CD4-positive, alpha-beta T cell treated with Interleukin-17A for 1 hour (primary cell): ENCODE results near the gene MCM3.

Experiments
- DNase-seq: peaks from one replicate; pipeline ENCODE4 v3.0.0-alpha.2; 2020

MCM3 gene

GRCh38 chr6:52301326-52301725 is 16.8 kb upstream of the MCM3 start:
- no peak for DNase-seq

DNA sequence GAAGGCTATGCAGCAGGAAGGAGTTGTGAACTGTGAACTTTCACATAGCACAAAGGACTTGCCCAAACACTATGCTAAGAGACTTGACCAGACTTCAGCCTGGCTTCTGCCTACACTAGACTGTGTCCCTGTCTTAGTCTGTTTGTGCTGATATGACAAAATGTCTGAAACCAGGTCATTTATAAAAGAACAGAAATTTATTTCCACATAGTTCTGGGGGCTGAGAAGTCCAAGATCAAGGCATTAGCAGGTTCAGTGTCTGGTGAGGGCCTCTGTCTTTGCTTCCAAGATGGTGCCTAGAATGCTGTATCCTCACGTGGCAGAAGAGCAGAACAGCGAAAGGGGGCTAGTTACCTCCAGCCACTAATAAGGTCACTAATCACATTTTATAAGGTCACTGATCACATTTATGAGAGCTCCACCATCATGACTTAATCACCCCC is 16.0 kb upstream of the MCM3 start:
- DNase-seq, result no peak

- DNase-seq, result no peak
Observed at GRCh38 chr6:52299653-52300052, 15.1 kb upstream of the MCM3 start.

- DNase-seq, result peak; percentile 18
Observed at GRCh38 chr6:52297433-52297832, 12.9 kb upstream of the MCM3 start.

- no peak for DNase-seq
Observed at GRCh38 chr6:52293067-52293466, 8.5 kb upstream of the MCM3 start.

GRCh38 chr6:52288841-52289240 is 4.3 kb upstream of the MCM3 start:
- DNase-seq, result no peak

DNA sequence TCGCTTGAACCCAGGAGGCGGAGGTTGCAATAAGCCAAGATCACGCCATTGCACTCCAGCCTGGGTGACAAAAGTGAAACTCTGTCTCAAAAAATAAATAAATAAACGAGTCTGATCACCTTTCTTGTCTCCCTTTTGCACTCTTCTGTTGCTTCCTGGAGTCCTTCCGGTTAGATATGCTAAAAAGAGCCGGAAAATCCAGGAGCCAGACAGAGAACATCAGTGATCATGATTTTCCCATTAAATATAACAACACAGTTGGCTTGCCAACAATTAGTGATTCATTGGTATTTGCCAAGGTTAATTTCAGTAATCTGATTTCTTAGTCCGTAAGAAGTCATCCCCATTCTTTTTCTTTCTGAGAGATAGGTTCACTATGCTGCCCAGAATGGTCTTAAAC is 3.7 kb upstream of the MCM3 start:
- DNase-seq, result no peak

DNA sequence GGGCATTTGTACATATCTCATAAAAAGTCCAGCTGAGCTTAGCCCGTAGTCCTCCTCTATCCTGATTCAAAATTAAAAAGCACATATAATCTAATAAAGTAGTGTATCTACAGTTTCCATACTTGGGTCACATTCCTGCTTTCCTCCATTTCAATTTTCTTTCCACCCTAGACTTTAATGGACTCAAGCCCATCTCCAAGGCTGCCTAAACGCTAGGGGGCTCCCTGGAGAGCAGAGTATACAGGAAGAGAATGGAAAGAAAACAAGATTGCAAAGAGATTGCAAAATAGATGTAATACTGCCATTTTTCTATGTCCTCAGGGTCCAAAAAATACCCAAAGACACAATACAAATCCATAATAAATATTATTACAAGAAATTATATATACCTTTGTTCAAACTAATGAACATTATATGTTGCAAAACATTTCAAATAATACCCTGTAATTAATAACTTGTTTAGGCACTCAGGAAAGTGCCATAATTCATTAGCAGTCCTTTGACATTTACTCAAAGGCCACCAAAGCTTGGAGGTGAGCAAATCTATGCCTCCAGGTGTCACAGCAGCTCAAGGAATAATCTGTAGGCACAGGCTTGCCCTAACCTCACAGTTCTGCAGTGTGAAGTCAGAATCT is 2.4 kb upstream of the MCM3 start:
- DNase-seq, result peak; percentile 68

GRCh38 chr6:52285177-52286068 is 881 bp upstream of the MCM3 start:
- no peak for DNase-seq

GRCh38 chr6:52284131-52284459 is 447 bp downstream of the MCM3 start:
- DNase-seq, result no peak

- DNase-seq, result no peak
Observed at GRCh38 chr6:52283111-52283510, 1.4 kb downstream of the MCM3 start.

DNA sequence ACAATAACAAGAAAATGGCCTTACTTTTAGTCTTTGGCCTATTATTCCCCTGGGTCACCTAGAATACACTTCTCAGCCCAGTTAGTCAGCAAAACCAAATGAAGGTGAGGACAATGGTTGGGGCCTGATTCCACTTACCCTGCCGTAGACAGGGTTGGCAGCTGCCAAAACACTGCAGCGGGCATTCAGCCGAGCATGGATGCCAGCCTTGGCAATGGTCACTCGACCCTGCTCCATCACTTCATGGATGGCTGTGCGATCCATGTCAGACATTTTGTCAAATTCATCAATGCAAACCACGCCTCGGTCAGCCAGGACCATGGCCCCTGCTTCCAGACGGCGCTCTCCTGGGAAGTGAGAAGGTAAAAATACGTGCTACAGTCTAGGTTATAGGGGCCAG is 8.4 kb downstream of the MCM3 start:
- DNase-seq, result no peak

DNA sequence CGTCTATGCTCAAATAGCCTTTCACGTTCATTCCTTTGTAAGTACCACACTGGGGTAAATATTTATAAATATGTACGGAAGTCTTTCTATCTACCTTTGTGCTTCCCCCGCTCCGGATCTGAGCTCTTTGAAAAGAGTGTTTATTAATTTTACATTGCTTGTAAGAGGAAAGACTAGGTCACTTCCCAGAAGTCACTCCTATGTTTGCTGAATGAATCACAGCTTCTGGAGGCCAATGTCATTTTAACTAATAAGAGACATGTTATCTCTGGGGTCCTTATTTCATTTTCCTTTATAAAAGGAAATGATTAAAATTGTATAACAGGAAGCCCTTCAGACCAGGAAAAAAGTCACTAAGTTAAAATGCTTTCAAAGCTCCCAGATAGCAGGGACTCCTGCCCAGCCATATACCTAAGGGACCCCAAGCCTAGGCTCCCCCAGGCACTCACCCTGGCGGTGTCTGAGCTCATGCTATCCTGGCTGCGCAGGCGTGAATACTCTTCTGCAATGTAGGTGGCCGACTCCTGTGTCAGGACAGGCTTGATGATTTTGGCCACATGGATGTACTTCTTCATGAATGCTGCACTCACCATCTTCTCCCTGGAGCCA is 12.6 kb downstream of the MCM3 start:
- no peak for DNase-seq

DNA sequence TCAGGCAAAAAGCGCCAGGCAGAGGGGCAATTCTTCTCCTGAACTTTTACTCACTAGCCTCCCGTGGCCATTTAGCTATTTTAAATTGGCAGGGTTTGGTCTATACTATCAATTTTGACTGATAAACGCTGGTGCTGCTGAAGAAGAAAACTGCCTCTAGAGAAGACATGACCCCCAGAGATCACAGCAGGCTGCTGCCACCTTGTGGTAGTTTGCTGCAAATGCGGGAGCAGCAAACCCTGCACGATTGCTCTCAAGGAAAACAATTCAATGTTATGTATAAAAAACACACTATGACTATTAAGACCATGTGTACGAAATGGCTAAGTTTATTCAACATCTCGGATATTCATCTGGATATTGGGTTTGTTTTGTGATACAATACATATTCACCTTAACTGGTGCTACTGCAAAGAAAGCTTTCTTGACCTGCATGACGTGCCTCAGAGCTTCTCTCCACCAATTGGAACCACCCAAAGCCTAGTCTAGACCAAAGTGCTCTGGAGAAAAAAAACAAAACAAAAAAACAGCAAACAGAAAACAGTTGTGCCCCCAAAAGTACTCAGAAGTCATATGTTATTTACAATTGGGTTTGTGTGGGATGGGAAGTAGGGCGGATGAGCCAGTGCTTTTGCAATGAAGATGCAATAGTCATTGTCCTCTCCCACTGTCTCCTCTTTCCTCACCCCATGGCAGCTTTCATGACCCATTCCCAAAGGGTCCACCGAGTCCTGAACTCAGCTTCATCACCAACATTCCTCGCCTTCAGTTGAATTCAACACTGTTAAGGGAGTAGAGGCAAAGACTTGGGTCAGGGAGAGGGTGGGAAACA is 20.6 kb downstream of the MCM3 start:
- DNase-seq, result peak; percentile 77

DNA sequence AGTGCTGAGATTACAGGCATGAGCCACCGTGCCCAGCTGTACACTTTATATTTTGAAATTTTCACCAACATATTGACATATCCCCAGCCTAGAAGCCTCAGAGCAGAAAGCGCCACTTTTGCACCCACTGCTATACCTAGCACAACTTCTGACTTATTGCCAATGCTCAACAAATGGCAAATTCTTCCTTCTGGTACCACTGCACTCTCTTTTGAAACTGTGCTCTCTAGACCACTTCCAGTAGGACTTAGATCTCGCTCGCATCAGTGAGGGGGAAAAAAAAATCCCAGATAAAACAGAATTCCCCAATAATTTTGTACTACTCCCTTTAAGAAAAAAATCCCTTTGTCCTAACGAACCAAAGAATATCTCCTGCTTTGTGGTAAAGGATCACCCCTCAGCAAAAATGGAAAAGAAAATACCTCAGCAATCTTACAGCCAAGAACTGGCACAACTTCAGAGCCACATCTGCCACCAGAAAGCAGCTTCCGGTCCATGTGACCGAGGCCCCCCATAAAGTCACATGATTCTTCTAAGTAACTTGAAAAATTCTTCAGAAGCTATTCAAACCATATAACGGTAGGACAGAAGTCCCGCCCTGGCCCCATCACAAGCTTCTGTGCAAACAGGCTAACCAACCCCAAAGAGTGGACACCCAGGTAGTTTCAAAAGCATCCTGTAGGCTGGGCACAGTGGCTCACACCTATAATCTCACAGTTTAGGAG is 21.8 kb downstream of the MCM3 start:
- DNase-seq, result no peak

GRCh38 chr6:52261229-52261628 is 23.3 kb downstream of the MCM3 start:
- DNase-seq, result no peak

GRCh38 chr6:52260634-52261033 is 23.9 kb downstream of the MCM3 start:
- DNase-seq, result no peak

GRCh38 chr6:52255434-52255833 is 29.1 kb downstream of the MCM3 start:
- DNase-seq, result no peak

DNA sequence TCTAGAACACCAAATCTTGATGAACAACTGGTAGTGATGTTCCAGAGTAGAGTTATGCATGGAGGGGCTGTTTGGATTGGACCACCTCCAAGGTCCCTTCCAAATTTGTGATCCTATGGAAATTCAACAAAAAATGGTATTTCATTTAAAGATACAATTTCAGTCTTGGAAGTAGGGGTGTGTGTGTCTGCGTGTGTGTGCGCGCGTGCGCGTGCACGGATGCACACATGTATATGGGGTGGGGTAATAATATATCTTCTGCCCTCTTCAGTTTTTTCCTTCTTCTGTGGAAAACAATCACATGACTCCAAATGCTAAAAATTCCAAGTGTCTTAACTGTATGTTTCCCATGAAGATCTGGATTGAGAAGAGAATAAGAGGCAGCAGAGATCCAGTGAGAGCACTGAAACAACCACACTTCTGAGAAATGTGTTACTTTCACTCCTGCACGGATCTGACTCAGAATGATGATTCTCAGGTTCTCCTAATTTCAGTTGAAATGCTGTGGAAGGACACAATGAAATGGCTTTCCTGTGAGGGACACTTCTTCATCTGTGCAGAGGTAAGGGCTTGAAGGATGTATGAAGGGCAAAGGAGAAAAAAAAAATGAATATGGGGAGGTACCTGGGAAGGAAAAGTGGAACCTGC is 29.7 kb downstream of the MCM3 start:
- DNase-seq, result no peak

- DNase-seq, result no peak
Observed at GRCh38 chr6:52253494-52253893, 31.0 kb downstream of the MCM3 start.

- DNase-seq, result no peak
Observed at GRCh38 chr6:52251113-52251512, 33.4 kb downstream of the MCM3 start.

- no peak for DNase-seq
Observed at GRCh38 chr6:52249078-52249477, 35.5 kb downstream of the MCM3 start.
